ENCODE results near the gene NFIA.

The NFIA gene

DNA sequence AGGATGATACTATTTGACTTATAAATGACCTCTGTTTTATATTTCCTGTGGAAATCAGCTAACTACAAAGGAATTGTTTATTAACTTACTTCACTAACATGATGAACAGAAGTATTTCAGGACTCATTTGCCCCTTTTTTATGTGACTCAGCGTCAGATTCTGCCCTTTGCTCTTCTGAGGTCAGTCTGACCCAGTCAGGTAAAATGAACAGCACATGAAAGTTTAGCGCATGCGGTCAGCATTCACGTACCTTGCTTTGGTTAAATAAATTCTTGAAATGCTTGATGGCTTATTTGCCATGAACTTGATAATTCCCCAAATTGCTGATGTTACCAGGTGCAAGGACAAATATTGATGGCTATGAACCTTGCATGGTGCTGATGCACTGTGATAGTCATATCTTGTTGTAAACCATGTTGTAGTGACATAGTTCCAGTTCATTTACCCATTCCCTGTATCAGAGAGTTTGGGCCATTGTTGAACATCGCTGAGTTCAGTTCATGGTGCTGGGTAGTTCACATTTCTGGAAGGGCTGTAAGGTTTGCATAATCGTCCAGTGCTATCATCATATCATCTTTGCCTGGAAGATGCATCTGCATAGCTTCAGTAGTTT lies 133.4 kb downstream of the NFIA start:
- no peak for DNase-seq (ENCODE audit: low read depth)

DNA sequence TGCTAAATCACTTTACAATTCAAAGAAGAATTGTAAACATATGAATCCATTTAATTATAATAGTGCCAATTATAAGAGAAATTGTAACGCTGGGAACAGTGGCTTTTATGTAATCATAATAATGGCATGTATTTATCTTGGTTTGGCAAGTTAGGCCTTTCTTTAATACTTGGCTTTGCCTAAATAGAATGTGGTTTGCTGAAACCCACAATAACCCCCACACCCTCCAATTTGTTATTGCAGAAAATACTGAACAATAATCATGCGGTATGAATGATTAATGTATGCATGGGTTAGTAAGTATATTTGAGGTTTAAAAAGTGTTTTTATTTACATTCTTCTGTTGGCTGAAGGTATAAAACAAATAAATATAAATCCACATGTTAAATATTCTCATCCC lies 138.2 kb downstream of the NFIA start:
- DNase-seq (ENCODE audit: low read depth), result no peak

GRCh38 chr1:61221642-61222041 lies 139.3 kb downstream of the NFIA start:
- no peak for DNase-seq (ENCODE audit: low read depth)

DNA sequence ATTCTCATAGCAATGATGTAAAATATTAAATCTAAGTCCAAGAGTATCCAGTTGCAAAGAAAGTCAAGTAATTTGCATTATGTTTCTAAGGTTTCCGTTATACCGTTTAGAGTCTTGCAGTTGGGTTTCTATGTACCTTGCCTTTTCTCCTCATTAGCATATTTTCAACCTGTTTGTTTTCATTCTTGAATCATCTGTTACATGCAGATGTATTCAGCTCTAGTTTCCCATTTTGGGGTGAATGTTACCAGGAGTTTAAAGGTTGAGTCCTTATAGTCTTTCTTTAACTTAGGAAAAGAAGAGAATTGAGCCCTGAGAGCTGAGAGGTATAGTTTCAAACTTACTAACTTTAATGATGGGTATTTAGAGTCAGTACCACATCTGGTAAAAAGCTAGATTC lies 139.9 kb downstream of the NFIA start:
- no peak for DNase-seq (ENCODE audit: low read depth)

DNA sequence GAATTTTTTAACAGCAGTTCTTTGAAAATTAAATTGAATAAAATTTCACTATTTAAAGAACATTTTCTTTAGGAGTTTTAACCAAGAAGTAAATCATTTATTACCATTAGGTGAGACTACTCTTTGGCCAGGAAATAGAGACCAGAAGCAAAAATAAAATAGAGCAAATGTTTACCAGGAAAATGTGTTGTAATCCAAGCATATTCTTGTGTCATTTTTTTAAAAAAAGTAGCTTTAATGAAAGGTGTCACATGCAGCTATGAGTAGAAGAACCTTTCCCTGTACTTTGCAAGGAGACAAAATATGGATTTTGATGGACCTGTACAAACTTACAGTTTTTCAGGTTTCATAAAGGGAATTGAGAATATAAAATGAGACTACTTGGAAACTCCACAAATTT lies 140.8 kb downstream of the NFIA start:
- DNase-seq (ENCODE audit: low read depth), result no peak

DNA sequence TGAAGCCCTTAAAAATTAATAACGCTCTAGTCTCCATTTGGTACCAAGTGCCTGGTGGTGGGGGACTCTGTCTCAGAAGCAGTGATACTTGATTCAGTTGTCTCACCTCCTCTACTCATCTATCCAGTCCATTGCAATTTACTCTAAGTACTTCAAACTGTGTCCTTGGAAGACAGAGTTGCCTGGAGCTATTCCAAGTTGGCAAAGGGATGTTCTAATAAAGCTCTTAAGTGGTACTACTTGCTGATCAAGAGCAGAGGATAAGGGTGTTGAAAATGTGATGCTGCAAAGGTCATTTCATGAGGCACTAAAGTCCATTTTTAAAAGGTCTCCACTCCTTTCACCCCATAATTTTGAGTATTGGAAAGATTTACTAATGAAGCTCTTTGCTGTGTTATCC lies 142.2 kb downstream of the NFIA start:
- DNase-seq (ENCODE audit: low read depth), result no peak

DNA sequence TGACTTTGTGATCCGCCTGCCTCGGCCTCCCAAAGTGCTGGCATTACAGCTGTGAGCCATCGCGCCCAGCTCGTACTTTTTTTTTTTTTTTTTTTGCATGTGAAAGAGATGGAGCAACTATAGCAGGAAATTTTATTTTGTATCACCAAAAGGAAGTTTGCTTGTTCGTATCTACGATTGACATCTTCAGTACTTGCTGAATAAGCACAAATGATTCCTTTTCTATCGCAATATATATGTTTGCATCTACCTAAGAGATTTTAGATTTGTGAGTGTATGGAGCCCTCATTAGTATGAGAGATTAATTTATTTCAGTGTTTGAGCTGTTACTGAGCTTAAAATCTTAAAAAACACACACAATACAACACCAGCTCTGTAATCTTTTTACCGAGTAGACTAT lies 143.1 kb downstream of the NFIA start:
- no peak for DNase-seq (ENCODE audit: low read depth)

DNA sequence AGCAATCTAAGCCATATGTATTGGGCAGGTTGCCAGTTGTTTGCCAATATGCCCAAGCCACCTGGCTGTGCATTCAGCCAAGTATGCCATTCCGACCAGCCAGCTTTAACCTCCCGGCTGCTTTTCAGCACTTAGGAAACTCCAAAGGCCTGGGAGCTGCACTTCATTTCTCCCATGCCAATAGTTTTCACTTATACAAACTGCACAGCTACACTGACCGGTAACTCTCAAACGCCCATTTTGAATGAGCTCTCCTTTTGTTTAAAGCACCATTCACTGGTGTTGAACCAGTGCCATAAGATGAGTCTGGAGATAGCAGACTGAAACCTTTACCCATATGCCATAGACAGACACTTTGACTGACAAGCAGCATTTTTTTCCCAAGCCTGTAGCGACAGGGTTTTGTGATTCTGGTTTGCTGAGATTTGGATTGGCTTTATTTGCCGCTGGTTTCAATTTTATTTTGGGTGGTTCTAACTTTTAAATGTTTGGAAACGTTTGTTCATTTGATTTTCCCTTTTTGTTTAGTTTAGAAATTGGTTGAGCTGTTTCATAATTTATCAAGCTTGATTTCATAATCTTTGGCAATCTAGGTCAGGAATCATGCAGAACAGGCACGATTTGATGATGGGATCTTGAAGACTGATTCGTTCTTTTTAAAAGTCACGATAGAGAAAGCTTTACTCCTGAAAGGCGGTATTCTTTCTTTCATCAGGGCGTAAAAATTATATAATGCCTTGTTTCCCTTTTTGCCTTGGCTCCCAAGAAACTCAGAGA lies 144.6 kb downstream of the NFIA start:
- DNase-seq (ENCODE audit: low read depth), result no peak

DNA sequence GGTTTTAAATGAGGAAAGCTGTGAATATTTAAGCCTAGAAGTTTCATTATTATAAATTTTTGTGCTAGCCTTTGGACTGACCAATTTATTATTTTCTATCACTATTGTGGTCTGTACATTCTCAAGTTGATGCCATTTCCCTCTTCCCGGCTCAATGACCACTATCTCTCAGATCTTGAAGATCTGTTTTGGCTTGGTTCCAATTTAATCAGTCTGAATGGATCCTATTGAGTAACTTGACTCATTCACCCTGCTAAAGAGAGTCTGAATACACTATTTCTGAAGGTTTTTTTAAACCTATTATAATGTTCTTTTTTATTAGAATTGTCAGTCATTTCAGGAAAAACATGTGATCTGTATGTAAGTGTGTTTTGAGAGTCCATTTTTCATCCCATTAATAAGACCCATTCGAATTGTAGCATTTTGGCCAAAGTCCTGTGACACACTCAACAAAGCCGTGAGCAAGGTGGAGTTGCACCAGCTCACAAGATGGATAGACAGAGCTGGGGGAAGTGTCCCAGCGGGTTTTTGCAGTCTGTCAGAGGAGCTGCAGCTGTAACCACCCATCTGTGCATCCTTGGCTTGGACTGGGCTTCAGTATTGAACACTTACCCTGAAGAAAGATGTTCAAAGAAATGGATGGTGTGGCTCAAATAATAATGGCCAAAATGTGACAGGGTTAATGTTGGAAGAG lies 145.6 kb downstream of the NFIA start:
- no peak for DNase-seq (ENCODE audit: low read depth)

DNA sequence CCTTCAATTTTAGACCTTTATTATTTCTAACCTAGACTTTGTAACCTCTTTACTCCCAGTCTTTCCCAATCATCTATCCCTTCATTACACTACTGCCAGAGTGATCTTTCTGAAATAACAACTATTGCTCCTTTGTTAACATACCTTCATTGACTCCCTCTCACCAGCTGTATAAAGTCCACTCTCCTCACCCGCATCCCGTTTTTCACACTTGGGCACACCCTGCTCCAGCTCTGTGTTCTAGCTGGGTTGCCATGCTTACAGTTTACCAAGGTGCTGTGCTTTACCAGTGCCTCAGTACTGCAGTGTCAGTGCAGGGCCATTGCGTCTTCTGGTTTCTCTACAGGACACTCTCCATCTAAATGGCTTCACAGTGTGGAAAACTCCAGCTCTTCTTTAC lies 148.2 kb downstream of the NFIA start:
- DNase-seq (ENCODE audit: low read depth), result no peak

- no peak for DNase-seq (ENCODE audit: low read depth)
These were observed 149.4 kb downstream of the NFIA start for GRCh38 chr1:61231795-61232194.

- no peak for DNase-seq (ENCODE audit: low read depth)
These were observed 150.8 kb downstream of the NFIA start for GRCh38 chr1:61233121-61233660.

DNA sequence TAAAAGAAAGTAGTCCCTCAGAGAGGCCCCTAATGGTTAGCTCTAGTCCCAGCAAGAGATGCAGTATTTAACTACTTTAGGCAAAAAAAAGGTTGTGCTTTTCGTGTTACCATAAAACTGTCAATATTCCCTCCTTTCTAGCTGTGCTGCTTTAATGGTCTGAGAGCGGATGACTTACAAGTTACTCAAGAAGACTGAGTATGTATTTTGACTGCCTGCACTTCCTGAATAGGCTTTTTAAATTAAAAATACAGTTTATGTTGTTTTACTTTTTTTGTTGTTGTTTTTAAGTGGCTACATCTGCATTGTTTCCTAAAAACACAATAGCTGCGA lies 152.2 kb downstream of the NFIA start:
- DNase-seq (ENCODE audit: low read depth), result no peak

DNA sequence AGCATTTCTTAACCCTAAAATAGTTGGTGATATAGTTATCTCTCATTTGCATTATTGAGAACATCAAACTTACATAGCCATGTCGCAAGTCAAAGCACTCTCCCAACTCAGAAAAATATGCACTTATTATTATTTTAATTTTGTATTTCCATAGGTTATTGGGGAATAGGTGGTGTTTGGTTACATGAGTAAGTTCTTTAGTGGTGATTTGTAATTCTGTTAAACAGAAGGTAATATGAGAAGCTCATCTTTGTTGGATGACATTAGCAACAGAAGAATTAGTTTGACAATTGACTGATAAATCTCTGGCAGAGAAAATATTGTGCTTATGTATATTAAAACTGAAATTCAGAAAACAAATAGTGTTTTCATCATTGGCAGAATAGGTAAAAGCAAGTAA lies 154.8 kb downstream of the NFIA start:
- DNase-seq (ENCODE audit: low read depth), result no peak

- no peak for DNase-seq (ENCODE audit: low read depth)
These were observed 155.4 kb downstream of the NFIA start for GRCh38 chr1:61237659-61238358.

DNA sequence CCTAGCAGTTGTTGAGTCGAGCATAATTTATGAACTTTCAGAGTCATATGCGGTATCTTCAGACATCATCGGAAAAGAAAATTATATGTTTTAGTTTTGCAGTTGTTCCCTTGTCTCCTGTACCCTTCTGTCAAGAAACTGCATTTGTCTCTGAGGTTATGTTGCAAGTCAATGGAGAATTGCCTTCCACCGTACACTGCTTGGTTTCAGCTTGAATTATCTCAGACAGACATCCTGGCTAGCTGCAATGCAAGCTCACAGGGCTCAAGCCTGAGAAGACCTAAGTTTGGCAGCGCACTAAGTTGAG lies 156.0 kb downstream of the NFIA start:
- DNase-seq (ENCODE audit: low read depth), result no peak

- DNase-seq (ENCODE audit: low read depth), result no peak
These were observed 158.5 kb downstream of the NFIA start for GRCh38 chr1:61240878-61241277.

- DNase-seq (ENCODE audit: low read depth), result no peak
These were observed 159.1 kb downstream of the NFIA start for GRCh38 chr1:61241411-61241838.

- DNase-seq (ENCODE audit: low read depth), result no peak
These were observed 159.6 kb downstream of the NFIA start for GRCh38 chr1:61241973-61242381.

DNA sequence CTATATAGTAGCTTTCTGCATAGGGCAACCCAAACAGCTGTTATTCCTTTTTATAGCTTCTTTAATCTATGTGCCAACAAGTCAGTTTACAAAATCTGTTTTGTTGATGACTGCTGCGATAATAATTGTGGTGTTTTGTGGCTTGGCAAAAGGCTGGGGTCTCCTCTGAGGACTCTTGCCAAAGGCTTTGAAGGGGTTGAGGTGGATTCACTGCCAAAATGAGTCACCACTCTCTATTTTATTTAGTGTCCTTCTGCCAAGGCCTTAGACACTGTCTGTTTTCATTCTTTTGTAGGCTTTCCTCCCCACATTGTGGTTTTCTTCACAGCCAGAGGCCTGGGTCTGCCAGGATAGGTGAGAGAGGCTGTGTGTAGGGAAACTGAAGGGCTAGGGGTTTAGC lies 161.8 kb downstream of the NFIA start:
- DNase-seq (ENCODE audit: low read depth), result peak; percentile 23

DNA sequence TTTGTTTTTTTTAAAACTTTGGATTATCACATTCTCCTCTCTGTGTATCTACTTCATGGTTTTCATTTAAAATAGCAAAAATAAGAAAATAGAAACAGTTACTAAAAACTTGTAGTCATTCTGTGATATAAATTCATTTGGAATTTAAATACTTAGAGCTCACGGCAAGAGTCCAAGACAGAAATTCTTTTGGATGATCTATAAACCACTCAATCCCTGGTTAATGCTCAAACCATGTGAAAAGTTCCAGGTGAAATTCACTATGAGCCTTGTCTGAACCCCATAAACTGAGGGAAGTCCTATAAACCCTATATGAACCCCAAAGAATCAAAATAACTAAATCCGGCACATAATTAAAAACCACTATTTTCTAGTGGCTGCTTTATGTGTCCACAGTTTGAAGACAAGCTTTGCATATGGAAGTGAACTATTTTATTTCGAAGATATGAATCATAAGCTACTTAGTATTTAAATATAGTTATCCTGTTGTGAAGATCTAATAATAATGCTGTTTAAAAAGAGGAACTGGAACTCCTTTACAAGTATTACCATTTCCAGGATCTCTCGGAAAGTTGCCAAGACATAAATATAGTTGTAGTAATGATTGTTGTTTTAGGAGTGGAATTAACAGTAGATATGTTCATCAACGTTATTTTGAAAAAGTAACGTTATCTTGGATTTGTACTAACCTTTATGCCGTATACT lies 163.5 kb downstream of the NFIA start:
- DNase-seq (ENCODE audit: low read depth), result no peak
